ENCODE data around the gene CBARP.

GRCh38 chr19:1265615-1266128 is 27.9 kb upstream of the CBARP start:
- TF ChIP-seq, protein P1, sequence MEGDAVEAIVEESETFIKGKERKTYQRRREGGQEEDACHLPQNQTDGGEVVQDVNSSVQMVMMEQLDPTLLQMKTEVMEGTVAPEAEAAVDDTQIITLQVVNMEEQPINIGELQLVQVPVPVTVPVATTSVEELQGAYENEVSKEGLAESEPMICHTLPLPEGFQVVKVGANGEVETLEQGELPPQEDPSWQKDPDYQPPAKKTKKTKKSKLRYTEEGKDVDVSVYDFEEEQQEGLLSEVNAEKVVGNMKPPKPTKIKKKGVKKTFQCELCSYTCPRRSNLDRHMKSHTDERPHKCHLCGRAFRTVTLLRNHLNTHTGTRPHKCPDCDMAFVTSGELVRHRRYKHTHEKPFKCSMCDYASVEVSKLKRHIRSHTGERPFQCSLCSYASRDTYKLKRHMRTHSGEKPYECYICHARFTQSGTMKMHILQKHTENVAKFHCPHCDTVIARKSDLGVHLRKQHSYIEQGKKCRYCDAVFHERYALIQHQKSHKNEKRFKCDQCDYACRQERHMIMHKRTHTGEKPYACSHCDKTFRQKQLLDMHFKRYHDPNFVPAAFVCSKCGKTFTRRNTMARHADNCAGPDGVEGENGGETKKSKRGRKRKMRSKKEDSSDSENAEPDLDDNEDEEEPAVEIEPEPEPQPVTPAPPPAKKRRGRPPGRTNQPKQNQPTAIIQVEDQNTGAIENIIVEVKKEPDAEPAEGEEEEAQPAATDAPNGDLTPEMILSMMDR (IDR thresholded peaks at IDR 0.05): no peak
- peak in 1 of 4 donors; percentile 5 for TF ChIP-seq POLR2A (IDR thresholded peaks at IDR 0.05)
